WI38 (cell line): ENCODE results near the gene RNF214.

ENCODE experiments used
- H3K4me3 ChIP-seq: 2 replicates; pipeline ENCODE4 v1.5.1; 2011; ENCODE audit warnings: low read depth, mild to moderate bottlenecking, control low read depth, low read length
- CTCF ChIP-seq: IDR thresholded peaks from 2 replicates; pipeline ENCODE4 v1.5.1; 2012; ENCODE audit warnings: low read depth, mild to moderate bottlenecking, control low read depth, low read length

Gene RNF214

GRCh38 chr11:117187799-117188481 lies 44.5 kb upstream of the RNF214 start:
- no peak overlapping the region for H3K4me3 ChIP-seq
- TF ChIP-seq CTCF, result no peak

- TF ChIP-seq CTCF, result no peak
- no peak overlapping the region for H3K4me3 ChIP-seq
Observed at GRCh38 chr11:117188620-117189081, 43.8 kb upstream of the RNF214 start.

GRCh38 chr11:117189191-117189940 lies 43.1 kb upstream of the RNF214 start:
- no peak overlapping the region for H3K4me3 ChIP-seq
- TF ChIP-seq CTCF, result no peak

- H3K4me3 ChIP-seq, result no peak overlapping the region
- no peak for TF ChIP-seq CTCF
Observed at GRCh38 chr11:117189941-117190544, 42.4 kb upstream of the RNF214 start.

- no peak overlapping the region for H3K4me3 ChIP-seq
- TF ChIP-seq CTCF, result no peak
Observed at GRCh38 chr11:117191680-117192400, 40.6 kb upstream of the RNF214 start.

- no peak overlapping the region for H3K4me3 ChIP-seq
- TF ChIP-seq CTCF, result no peak
Observed at GRCh38 chr11:117192401-117192875, 40.0 kb upstream of the RNF214 start.
